Cardiac muscle cell (in vitro differentiated cells and primary cell): ENCODE data around the gene SEPHS1. TPM values are rescaled to one million over a fixed set of nuclear protein-coding genes. Genes with fewer than 3 reads are reported as not detected.

Experiments
- DNase-seq, 2 donors: peaks; one replicate each; pipeline versions ENCODE4 v3.0.0 to v3.0.0-alpha.2; 2010 to 2017; ENCODE audit warnings: low read depth in 1 of 2, low spot score in 1 of 2
- H3K27ac ChIP-seq: fragments of 200-600 bp; sonication (generic); 2 replicates; pipeline ENCODE4 v1.5.1; 2016
- H3K27me3 ChIP-seq: fragments of 200-600 bp; sonication (generic); 2 replicates; pipeline ENCODE4 v1.6.0; 2016; ENCODE audit warnings: control low read depth
- H3K36me3 ChIP-seq: fragments of 200-600 bp; sonication (generic); 2 replicates; pipeline ENCODE4 v1.5.1; 2016; ENCODE audit warnings: control low read depth
- H3K4me1 ChIP-seq: fragments of 200-600 bp; sonication (generic); 2 replicates; pipeline ENCODE4 v1.8.1; 2017; ENCODE audit warnings: low read depth, mild to moderate bottlenecking, mixed run types
- H3K4me3 ChIP-seq: fragments of 200-600 bp; sonication (generic); 2 replicates; pipeline ENCODE4 v1.5.1; 2016; ENCODE audit warnings: mild to moderate bottlenecking
- H3K9me3 ChIP-seq: fragments of 200-600 bp; sonication (generic); 2 replicates; pipeline ENCODE4 v1.5.1; 2017; ENCODE audit warnings: low read depth, mild to moderate bottlenecking, control low read depth
- CTCF ChIP-seq: IDR thresholded peaks from 2 replicates; pipeline ENCODE4 v1.5.1; 2012; ENCODE audit warnings: low read depth, mild to moderate bottlenecking, low read length
- polyA plus RNA-seq: library from polyadenylated mRNA; unstranded; fragments of >200 nt; fragmentation: Nextera tagmentation; extraction: Ambion mirVana; gene quantifications from 2 replicates; pipeline ENCODE4 v1.2.1, GENCODE V29; 2016
- total RNA-seq: library from RNA; depleted of rRNA; stranded (reverse); fragments of >200 nt; gene quantifications from 2 replicates; pipeline ENCODE4 v1.2.3, GENCODE V29; 2016

Gene SEPHS1
- total and polyA plus RNA-seq, 2 experiments from 2014 or later: 69.5 to 99.7 TPM

- H3K9me3 ChIP-seq: no peaks in the 10 kb centered on the region
- TF ChIP-seq CTCF: no peak
- H3K27ac ChIP-seq: no peak overlapping the region
- no peak for DNase-seq
- no peaks in the 10 kb centered on the region for H3K4me1 ChIP-seq
- H3K27me3 ChIP-seq: no peaks in the 10 kb centered on the region
- no peak overlapping the region for H3K4me3 ChIP-seq
- no peaks in the 10 kb centered on the region for H3K36me3 ChIP-seq
Observed at GRCh38 chr10:13268310-13268709, 79.8 kb downstream of the SEPHS1 start.

Other genes with a start within 250 kb of the SEPHS1 start
- 9.8 and 12.4 TPM in 2 replicates for gene OPTN, start 248.1 kb downstream of the SEPHS1 start, total RNA-seq
- 16.8 and 21.3 TPM in 2 replicates for gene OPTN, start 248.1 kb downstream of the SEPHS1 start, polyA plus RNA-seq
- 3.9 and 4.8 TPM in 2 replicates for gene MCM10, start 186.7 kb downstream of the SEPHS1 start, total RNA-seq
- gene MCM10, start 186.7 kb downstream of the SEPHS1 start, polyA plus RNA-seq: 6.9 and 10.0 TPM in 2 replicates
- gene UCMA, start 113.9 kb downstream of the SEPHS1 start, total RNA-seq: not detected in 2 replicates
- gene UCMA, start 113.9 kb downstream of the SEPHS1 start, polyA plus RNA-seq: not detected in 2 replicates
- gene PHYH, start 48.2 kb downstream of the SEPHS1 start, total RNA-seq: 23.1 and 26.4 TPM in 2 replicates
- 40.9 and 53.3 TPM in 2 replicates for gene PHYH, start 48.2 kb downstream of the SEPHS1 start, polyA plus RNA-seq
- 10.1 and 10.7 TPM in 2 replicates for gene BEND7, start 180.7 kb upstream of the SEPHS1 start, total RNA-seq
- 10.8 and 12.2 TPM in 2 replicates for gene BEND7, start 180.7 kb upstream of the SEPHS1 start, polyA plus RNA-seq
- 12.9 and 17.3 TPM in 2 replicates for gene PRPF18, start 238.7 kb upstream of the SEPHS1 start, total RNA-seq
- 14.2 and 17.2 TPM in 2 replicates for gene PRPF18, start 238.7 kb upstream of the SEPHS1 start, polyA plus RNA-seq